Activated CD8-positive, alpha-beta memory T cell treated with anti-CD3 and anti-CD28 coated beads, Interleukin-2, amount 50 U/mL, for 24 hours (primary cell): ENCODE results near the gene SBSN.
A peak's percentile ranks its signal among the peaks of the same experiment; 100 is the strongest.

Source experiments
- DNase-seq: peaks from one replicate; pipeline ENCODE4 v3.0.0-alpha.2; 2020; ENCODE audit errors: extremely low read depth

The SBSN gene

GRCh38 chr19:35533822-35534392 is 5.8 kb upstream of the SBSN start:
- no peak for DNase-seq

DNA sequence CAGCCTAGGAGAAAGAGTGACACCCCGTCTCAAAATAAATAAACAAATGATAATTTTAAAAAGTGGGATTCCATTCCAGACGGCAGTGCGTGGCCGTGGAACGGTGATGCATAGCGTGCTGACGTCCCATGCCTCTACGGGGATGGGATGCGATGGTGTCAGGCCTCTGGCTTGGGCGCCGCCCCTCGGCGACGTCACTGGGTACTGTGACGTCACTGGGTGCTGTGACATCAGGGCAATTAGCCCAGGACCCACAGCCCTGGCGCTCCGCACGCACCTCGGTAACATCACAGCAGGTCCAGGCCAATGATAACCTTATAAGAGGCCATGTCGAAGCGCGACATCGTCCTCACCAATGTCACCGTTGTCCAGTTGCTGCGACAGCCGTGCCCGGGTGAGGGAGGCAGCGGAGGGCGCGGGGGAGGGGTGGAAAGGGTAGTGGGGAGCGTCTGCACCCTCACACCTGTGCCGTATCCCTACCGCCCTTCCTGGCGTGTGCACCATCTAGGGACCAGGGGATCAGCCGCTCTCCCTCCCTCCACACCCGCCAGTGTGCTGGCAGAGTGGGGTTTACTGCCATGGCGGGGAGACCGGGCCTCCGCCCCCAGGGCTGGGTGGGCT is 5.2 kb upstream of the SBSN start, which contains the start of gene GAPDHS:
GAPDHS (plus strand) TSS at position 256 of the 621 bp plus-strand sequence; CDS start at position 328, 72 bp downstream.
- DNase-seq, result no peak

DNA sequence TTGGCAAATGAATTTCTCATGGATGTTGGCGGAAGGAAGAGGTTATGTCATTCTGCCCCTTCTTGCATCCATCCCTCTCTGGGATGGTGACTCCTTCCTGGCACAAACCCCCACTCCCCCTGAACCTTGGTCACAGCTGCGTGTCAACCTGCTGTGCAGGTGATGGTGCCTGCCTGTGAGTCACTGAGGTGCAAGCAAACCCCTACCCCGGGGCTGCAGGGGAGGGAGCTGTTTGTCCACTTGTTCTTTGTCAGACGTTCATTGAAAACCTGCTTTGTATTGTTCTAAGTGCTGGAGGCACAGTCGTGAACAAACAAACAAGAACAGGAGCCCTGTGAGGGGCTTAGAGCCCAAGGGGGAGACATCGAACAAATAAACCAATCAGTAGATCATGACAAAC is 3.2 kb upstream of the SBSN start:
- DNase-seq, result no peak

- no peak for DNase-seq
Observed at GRCh38 chr19:35529241-35530218, 1.4 kb upstream of the SBSN start.

- no peak for DNase-seq
Observed at GRCh38 chr19:35525873-35526272, 2.2 kb downstream of the SBSN start.

- DNase-seq, result no peak
Observed at GRCh38 chr19:35524181-35524837, 3.8 kb downstream of the SBSN start.

GRCh38 chr19:35522745-35523327 is 5.3 kb downstream of the SBSN start:
- no peak for DNase-seq

DNA sequence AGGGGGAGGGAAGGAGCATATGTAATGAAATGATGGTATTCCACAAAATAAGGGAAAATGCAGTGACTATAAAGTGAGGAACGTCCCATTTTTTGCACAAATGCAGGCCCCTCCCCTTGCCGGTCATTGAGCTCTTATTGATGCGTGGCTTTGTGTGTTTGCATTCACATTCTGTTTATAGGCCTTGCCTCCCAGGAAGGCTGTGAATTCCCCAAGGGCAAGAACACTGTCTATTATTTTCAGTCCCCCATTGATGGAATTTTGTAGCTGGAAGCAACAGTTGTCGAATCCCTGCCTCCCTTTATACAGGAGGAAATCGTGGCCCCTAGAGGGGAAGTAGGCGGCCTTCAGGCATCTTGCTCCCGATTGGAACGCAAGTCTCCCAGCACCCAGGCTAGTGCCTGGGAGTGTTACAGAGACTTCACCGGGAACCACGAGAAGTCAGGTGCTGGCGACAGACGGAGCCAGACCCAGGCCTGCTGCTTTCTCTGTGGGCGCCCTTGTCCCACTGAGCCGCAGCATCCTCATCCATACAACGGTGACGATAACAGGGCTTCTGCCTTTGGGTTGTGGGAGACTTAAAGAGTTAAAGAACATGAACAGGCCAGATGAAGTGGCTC is 6.9 kb downstream of the SBSN start:
- DNase-seq, result no peak

DNA sequence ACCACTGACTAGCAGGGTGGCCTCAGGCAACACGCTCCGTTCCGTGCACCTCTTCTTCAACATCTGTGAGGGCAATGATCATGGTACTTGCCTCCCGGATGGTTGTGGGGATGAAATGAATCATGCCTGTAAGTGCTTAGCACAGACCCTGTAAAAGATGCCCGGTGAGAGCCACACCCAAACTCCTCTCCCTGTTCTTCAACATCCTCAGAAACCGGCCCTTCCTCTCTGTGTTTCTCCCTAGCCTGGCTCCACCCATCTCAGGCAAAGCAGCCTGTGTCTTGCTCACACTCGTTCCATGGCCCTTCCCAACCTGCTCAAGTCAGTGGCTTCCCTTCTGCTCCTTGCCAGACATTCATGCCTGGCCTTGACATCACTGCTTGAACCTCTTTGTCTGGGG is 8.8 kb downstream of the SBSN start:
- DNase-seq, result no peak

DNA sequence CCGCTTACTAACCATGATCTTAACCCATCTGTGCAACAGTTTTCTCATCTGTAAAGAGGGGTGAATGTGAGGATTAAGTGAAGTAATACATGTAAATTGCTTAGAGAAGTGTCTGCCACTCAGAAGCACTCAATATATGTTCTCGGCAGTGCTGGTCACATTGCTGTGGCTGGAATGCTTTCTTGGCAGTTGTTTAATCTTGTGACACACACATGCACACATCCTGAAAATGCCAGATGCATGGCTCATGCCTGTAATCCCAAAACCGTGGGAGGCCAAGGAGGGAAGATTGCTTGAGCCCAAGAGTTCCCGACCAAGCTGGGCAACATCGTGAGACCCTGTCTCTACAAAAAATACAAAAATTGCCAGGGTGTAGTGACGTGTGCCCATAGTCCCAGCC is 9.8 kb downstream of the SBSN start:
- DNase-seq, result no peak

- no peak for DNase-seq
Observed at GRCh38 chr19:35517342-35517741, 10.8 kb downstream of the SBSN start.

- DNase-seq, result no peak
Observed at GRCh38 chr19:35516310-35516709, 11.8 kb downstream of the SBSN start.

GRCh38 chr19:35514282-35514809 is 13.8 kb downstream of the SBSN start:
- DNase-seq, result no peak

DNA sequence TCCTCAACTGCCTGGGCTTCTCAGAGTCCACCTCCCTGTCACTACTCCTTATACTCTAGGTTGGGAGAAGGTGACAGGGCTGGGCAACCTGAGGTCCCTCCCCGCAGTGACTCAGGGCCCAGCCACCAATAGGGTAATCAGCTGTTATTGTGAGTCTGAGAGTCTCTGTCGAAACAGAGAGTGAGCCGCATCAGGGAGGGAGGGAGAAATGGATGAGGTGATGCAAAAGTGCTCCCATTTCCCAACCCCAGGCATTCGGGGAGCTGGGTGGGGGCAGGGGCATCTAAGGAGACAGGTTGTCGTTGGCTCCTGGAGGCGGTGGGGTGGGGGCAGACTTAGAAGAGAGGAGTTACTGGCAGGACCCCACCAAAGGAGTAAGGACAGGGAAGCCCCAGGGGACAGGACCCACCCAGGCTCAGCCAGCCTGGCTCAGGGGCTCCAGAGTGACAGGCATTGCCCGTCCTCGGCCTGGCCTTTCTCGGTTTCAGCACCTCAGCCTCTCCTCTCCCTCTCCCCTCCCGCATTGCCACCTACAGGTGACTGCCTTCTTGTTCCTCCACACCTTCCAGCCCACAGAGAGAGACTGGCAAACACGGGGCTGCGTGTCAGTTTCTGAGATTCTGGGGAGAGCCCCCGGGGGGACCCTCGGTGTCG is 14.4 kb downstream of the SBSN start, which contains the start of gene DMKN:
DMKN (minus strand) TSS at position 22 of the 654 bp plus-strand sequence. CDS start 174 bp downstream, outside the sequence.
- DNase-seq, result no peak

DNA sequence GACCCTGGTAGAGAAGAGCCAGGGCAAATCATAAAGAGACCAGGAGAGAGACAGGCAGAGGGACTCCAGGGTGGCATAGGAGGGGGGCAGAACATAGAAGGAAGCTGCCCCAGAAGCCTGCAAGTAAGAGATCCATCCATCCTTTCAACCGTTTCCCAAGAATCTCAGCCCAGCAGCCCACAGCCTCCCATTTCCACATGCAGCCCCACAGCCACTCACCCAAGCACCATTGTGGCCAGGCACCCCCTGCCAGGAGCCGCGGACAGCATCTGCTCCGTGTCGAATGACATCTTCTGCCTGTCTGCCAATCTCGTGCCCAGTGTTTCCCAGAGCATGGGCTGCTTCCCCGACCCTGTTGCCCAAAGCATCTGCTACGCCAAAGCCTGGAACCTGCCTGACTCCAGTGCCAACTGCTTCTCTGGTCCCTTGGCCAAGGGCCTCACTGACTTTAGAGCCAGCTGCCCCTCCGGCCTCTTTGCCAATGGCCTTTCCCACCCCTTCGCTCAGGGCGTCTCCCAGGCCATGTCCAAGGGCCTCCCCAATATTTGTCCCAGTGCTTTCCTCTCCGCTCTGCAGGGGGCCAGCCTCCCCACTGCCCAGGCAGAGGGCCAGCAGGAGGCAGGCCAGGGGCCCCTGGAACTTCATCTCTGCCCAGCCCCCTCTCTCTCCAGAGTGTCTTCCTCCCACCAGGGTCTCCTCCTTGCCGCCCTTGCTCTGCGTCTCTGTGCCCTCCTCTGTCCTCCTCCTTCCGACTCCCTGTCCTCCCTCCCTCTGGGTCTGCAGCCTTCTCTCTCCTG is 15.1 kb downstream of the SBSN start:
- no peak for DNase-seq

GRCh38 chr19:35511337-35511736 is 16.8 kb downstream of the SBSN start:
- DNase-seq, result no peak

GRCh38 chr19:35510626-35510964 is 17.5 kb downstream of the SBSN start:
- no peak for DNase-seq

DNA sequence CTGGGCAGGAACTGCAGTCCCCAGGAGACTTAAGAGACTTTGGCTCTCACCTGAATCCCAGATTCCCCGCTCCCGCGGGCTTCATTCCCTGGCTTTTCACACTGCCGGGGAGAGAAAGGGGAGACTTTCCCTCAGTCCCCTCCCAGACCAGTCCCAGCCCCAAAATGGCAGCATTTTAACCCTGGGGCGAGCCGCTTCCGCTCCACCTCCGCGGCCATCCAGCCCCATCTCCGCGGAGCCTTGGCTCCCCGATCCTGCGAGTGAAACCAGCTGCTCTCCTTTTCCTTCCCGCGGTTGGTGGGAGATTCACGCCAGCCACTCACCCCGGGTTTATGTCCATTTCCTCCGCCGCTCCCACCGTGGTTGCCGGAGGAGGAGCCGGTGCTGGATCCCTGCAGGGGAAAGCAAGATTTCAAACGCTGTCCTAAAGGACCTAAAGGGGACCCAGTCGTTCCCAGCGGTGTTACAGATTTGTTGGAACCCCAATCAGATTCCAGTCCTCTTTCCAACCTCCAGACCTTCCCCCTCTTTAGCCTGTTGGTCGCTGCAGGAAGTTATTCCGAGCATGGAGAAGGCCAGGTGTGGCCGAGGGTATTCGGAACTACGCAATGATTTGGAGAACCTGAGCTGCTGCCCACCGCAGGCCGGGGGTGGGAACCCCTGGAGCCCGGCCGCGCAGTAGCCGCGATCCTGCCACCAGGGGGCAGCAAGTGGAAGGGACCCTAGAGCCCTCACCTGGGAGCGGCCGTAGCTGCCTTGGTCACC is 18.1 kb downstream of the SBSN start:
- DNase-seq, result peak; percentile 44
